GM12892 (cell line): ENCODE results near the gene PELO. TPM values are rescaled to one million over a fixed set of nuclear protein-coding genes. Genes with fewer than 3 reads are reported as not detected.
A peak's percentile ranks its signal among the peaks of the same experiment; 100 is the strongest.
"Not testable (repeated sequence)": the region's sequence is repeated elsewhere in the genome, so short reads cannot be mapped to it uniquely, and the experiment has no call there.

Experiments used
- DNase-seq: peaks from one replicate; pipeline ENCODE4 v3.0.0; 2011; ENCODE audit not compliant: insufficient read length
- FAIRE-seq: peaks from 2 replicates; lab custom pipeline; 2011; peaks lifted over from hg19 to GRCh38; lab: Jason Lieb, UNC
- POLR2A ChIP-seq: IDR thresholded peaks from 2 replicates; pipeline ENCODE4 v1.6.1; 2011; ENCODE audit warnings: low read depth, low read length, control low read depth
- POLR2AphosphoS5 ChIP-seq: IDR thresholded peaks from 2 replicates; pipeline ENCODE4 v1.6.1; 2011; ENCODE audit warnings: low read depth, low read length, control low read depth
- TAF1 ChIP-seq: IDR thresholded peaks from 2 replicates; pipeline ENCODE4 v1.6.1; 2011; ENCODE audit warnings: low read depth, mild to moderate bottlenecking, control low read depth, low read length, borderline replicate concordance
- polyA plus RNA-seq: library from polyadenylated mRNA; unstranded; fragments of >200 nt; gene quantifications from one replicate; pipeline ENCODE4 v1.2.1, GENCODE V29; 2012; ENCODE audit warnings: missing spikeins, inconsistent platforms; ENCODE audit not compliant: missing spikeins

PELO gene
- polyA plus RNA-seq, result 4.4 TPM

- FAIRE-seq (peak; percentile 77), DNase-seq (peak; percentile 18)
- TF ChIP-seq POLR2A, result no peak
- no peak for TF ChIP-seq TAF1
- TF ChIP-seq POLR2AphosphoS5, result no peak
Observed at GRCh38 chr5:52787600-52788504, at the start of gene PELO, which contains the start of gene ITGA1. Gene PELO, plus strand, starts transcription at chr5:52787916. Its CDS starts 12,479 bp downstream, at chr5:52800395. Gene ITGA1, plus strand, starts transcription at chr5:52787916. Its CDS starts 438 bp downstream, at chr5:52788354.

GRCh38 chr5:52738095-52738506, 49.6 kb upstream of the PELO start:
- TF ChIP-seq POLR2AphosphoS5 (no peak), TAF1 (no peak), POLR2A (no peak)
- DNase-seq (no peak), FAIRE-seq (no peak)

GRCh38 chr5:52740007-52740406, 47.7 kb upstream of the PELO start:
- no peak for TF ChIP-seq TAF1
- no peak for TF ChIP-seq POLR2A
- no peak for TF ChIP-seq POLR2AphosphoS5
- FAIRE-seq, result no peak
- no peak for DNase-seq

- DNase-seq (no peak), FAIRE-seq (no peak)
- no peak for TF ChIP-seq POLR2A
- TF ChIP-seq TAF1, result no peak
- no peak for TF ChIP-seq POLR2AphosphoS5
Observed at GRCh38 chr5:52743012-52743411, 44.7 kb upstream of the PELO start.

GRCh38 chr5:52743529-52743928, 44.2 kb upstream of the PELO start:
- no peak for TF ChIP-seq POLR2AphosphoS5
- no peak for FAIRE-seq
- no peak for DNase-seq

GRCh38 chr5:52743970-52744369, 43.7 kb upstream of the PELO start:
- FAIRE-seq (no peak), DNase-seq (no peak)
- no peak for TF ChIP-seq POLR2AphosphoS5

GRCh38 chr5:52744867-52745458, 42.8 kb upstream of the PELO start:
- DNase-seq, FAIRE-seq: not testable (repeated sequence)

- DNase-seq, result no peak
- FAIRE-seq, result no peak
- TF ChIP-seq POLR2AphosphoS5 (no peak), POLR2A (no peak), TAF1 (no peak)
Observed at GRCh38 chr5:52746539-52746938, 41.2 kb upstream of the PELO start.

- FAIRE-seq (no peak), DNase-seq (no peak)
- TF ChIP-seq TAF1 (no peak), POLR2AphosphoS5 (no peak), POLR2A (no peak)
Observed at GRCh38 chr5:52748590-52748989, 39.1 kb upstream of the PELO start.

- no peak for FAIRE-seq
- no peak for DNase-seq
- TF ChIP-seq POLR2A (no peak), POLR2AphosphoS5 (no peak)
Observed at GRCh38 chr5:52749666-52750065, 38.0 kb upstream of the PELO start.

GRCh38 chr5:52751137-52751536, 36.6 kb upstream of the PELO start:
- FAIRE-seq, result no peak
- no peak for DNase-seq
- TF ChIP-seq TAF1, result no peak
- no peak for TF ChIP-seq POLR2AphosphoS5

- DNase-seq (no peak), FAIRE-seq (no peak)
- TF ChIP-seq POLR2AphosphoS5, result no peak
- no peak for TF ChIP-seq TAF1
- no peak for TF ChIP-seq POLR2A
Observed at GRCh38 chr5:52754051-52754450, 33.7 kb upstream of the PELO start.
